Activated CD8-positive, alpha-beta memory T cell treated with anti-CD3 and anti-CD28 coated beads, Interleukin-2, amount 50 U/mL, for 48 hours (primary cell): ENCODE data around the gene TPM1.
"Not testable (repeated sequence)": the region's sequence is repeated elsewhere in the genome, so short reads cannot be mapped to it uniquely, and the experiment has no call there.

ENCODE experiments used
- DNase-seq: peaks from one replicate; pipeline ENCODE4 v3.0.0-alpha.2; 2020

Gene TPM1

DNA sequence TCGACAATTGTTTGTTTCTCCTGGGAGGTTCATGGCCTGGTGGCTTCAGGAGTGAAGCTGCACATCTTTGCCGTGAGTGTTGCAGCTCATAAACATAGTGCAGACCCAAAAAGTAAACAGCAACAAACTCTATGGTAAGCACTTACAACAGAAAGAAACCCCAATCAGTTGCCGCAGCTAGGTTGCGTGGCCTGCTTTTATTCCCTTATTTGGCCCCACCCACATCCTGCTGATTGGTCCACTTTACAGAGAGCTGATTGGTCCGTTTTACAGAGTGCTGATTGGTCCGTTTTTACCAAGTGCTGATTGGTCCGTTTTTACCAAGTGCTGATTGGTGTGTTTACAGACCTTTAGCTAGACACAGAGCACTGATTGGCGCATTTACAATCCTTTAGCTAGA is 62.8 kb downstream of the TPM1 start:
- not testable (repeated sequence) for DNase-seq

DNA sequence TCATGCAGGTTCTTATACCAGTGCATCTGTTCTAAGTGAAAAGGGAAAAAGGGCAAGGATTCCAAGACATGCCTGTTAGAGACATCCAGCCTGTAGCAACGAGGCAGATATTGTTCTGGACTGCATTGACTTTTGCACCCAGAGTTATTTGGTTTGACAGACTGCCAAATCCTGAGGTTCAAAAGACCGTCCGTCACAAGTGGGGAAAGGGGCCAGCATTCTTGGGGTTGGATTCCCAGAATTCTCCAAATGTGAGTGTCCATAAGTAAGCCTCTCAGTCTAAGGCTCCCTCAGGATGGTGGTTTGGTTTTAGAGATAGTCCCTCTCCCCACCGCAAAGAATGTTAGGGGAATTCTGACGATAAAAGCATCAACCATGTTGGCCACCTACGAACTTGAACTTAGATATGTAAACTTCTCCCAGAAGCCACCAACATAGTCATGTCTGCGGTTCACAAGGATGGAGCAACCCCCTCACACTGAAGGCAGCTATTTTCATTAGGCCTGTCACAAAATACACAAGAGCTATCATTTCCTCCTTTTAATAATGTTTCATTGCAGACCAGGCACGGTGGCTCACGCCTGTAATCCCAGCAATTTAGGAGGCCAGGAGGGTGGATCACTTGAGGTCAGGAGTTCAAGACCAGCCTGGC is 65.5 kb downstream of the TPM1 start:
- DNase-seq = no peak

DNA sequence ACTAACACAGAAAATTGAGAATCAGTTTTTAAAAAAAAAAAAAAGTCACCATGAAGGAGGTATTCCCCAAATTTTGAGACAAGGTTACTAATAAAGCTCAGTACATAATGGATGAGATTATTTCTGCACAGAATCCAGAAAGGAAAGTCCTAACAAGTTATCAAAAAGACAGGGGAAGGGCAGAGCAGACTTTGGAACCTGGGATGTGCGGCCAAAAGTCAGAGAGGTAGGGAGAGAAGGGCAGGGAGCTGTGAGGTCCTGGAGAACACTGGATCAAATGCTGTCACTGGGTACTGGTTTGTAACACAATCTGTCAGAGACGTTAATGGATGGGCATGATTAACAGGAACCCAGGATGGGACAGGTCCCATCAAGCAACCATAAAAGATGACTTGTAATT is 67.0 kb downstream of the TPM1 start:
- no peak for DNase-seq

DNA sequence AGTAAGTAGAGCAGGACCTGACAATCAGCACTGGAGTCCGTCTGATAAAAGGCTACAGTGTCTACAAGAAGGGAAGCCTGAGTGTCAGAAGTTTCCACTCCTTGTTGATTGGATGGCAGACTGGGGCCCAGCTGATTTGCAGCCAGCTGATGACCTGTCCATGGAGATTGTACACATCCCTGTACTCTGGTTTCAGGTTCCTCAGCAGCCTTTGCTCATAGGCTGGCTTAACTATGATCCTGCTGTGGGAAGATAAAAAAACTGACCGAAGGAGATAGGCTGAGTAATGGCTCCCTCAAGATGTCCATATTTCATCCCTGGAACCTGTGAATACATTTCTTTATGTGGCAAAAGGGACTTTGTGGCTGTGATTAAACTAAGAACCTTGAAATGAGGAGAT is 67.4 kb downstream of the TPM1 start:
- no peak for DNase-seq

DNA sequence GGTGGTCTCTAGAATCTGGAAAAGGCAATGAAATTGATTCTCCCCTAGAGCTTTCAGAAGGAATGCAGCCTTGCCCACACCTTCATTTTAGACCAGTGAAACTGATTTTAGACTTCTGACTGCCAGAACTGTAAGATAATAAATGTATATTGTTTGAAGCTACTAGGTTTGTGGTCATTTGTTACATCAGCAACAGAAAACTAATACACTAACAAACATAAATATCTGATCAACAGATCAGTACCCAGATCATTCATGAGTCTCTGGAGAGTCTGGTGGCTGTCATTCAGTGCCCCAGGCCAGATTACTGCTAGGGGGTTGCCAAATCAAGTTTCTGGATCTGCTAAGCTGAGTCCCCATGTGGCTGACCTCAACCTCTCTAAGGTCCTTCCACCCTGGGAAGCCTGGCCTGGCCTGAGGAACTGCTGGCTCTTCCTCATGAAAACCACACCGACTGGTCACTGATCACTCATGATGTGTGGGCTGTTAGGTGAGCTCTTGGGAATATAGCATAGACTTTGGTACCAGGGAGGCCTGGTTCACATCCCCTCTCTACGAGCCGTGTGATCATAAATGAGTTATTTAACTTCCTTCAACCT is 68.0 kb downstream of the TPM1 start:
- no peak for DNase-seq

DNA sequence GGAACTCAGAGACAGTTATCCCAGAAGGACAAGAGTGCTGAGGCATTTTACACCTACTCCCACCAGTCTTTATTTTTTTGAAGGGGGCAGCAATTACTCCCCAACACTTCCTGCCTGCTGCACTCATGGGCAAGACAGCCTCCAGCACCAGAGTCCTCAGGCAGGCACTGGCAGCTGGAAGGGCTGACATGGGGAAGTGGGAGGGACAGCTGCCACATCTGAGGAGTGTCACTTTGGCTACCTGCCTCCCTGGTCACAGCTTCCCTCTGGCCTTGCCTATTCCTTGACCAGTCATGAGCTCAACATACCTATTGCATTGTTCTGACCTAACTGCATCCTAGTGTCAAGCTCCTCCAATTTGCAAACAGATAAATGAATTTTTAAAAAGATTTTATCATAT is 68.9 kb downstream of the TPM1 start:
- no peak for DNase-seq

DNA sequence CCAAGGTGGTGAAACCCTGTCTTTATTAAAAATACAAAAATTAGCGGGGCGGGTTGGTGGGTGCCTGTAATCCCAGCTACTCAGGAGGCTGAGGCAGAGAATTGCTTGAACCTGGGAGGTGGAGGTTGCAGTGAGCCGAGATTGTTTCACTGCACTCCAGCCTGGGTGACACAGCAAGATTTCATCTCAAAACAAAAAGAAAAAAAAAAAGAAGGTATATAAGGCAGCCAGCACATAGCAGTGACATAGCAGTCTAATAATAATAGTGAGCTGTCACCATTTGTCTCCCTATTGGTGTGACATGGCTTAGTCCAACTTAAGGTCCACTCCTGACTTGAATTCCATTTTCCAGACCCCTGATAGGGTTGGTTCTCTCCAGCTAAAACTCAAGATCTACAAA is 70.3 kb downstream of the TPM1 start:
- DNase-seq = no peak

DNA sequence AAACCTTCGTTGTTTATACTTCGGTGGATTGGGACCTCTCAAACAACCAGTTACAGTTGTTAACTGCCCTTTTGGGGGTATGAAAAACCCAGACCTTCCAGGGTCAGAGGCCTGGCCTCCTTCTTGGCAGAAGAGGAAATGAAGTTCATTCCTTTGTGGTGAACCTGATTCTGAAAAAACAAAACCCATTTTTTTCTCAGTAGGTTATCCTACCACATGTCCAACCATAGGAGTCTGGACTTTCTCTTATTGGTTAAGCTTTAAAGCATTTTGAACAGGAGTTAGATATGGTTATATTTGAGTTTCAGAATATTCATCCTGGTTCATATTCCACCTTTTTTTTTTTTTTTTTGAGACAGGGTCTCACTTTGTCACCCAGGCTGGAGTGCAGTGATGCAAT is 71.9 kb downstream of the TPM1 start:
- no peak for DNase-seq
